Mucosa of descending colon (tissue), 3 donors: Measurements from ENCODE around the gene SLC25A53. TPM values are rescaled to one million over a fixed set of nuclear protein-coding genes. Genes with fewer than 3 reads are reported as not detected.
"Not testable (repeated sequence)": the region's sequence is repeated elsewhere in the genome, so short reads cannot be mapped to it uniquely, and the experiment has no call there.

Source experiments
- ATAC-seq: fragments of 200-7000 bp; cut with Tn5 transposase; one replicate; pipeline ENCODE4 v1.9.1; 2020; ENCODE audit warnings: mild to moderate bottlenecking, moderate library complexity
- DNase-seq, 3 donors: peaks; one replicate each; pipeline ENCODE4 v3.0.0-alpha.2; 2020
- H3K36me3 ChIP-seq: fragments of 200-600 bp; one replicate; pipeline ENCODE4 v1.8.0; 2021; ENCODE audit warnings: low read depth, mild to moderate bottlenecking
- H3K4me1 ChIP-seq: fragments of 200-600 bp; one replicate; pipeline ENCODE4 v1.8.0; 2021; ENCODE audit warnings: low read depth, mild to moderate bottlenecking
- H3K4me3 ChIP-seq: fragments of 200-600 bp; one replicate; pipeline ENCODE4 v1.8.0; 2021; ENCODE audit warnings: mild to moderate bottlenecking
- H3K9me3 ChIP-seq: fragments of 200-600 bp; one replicate; pipeline ENCODE4 v1.8.0; 2021; ENCODE audit warnings: mild to moderate bottlenecking
- intact Hi-C, 2 donors: fragments of 100-400 bp; cut with DNase I in 1 of 2; cut with micrococcal nuclease in 1 of 2; formaldehyde crosslinking; loops; one replicate each; pipeline versions ENCODE4 v1.11.0 to v1.11.1; 2022; cut with DNase I, micrococcal nuclease
- total RNA-seq, 3 donors: library from RNA; stranded (reverse); fragmentation: NEBNext Ultra II Directional in 2 of 3; extraction: Animal tissue kit (Norgen Biotek cat#: 25700) in 2 of 3; gene quantifications; one replicate each; pipeline versions ENCODE4 v1.2.1 to v1.2.4, GENCODE V29; 2021 to 2023
- TF ChIP-seq, protein P1 (sequence below): fragments of 200-600 bp; IDR thresholded peaks from one replicate; pipeline ENCODE4 v1.8.0; 2022; ENCODE audit warnings: antibody characterized with exemption, mild to moderate bottlenecking
- donor health status: DM: no; HTN: no; CAD: no; lungs with moderate emphysema.
- donor health status: DM: no; HTN: no; CAD: no.
- donor health status: DM: no; HTN: yes; CAD: no.

Gene SLC25A53
- total RNA-seq, 3 donors from 2014 or later: 7.2 to 18.0 (median 8.5) TPM

DNA sequence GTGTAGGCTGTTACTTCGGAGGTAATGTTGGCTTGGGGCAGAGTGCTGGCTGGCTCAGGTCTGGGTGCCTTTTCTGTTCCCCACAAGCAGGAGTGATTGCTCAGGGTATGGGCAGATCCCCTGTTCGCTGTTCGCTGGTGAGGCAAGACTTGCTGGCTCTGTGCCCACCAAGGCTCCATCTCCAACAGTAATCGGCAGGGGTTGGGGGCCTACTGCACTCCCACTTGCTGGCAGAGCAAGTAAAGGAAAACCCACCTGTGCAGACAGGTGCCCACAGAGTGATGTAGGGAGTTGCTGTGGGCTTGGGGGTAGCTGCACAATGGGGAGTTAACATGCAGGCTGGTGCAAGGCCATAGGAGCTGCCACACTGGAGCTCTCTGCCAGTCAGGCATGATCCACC is 72.7 kb downstream of the SLC25A53 start:
- Histone ChIP-seq H3K9me3 (no peaks in the 10 kb centered on the region), H3K4me3 (no peak overlapping the region), H3K36me3 (no peaks in the 10 kb centered on the region), H3K4me1 (no peaks in the 10 kb centered on the region)
- DNase-seq (peak in 1 of 3 donors; percentile 28), ATAC-seq (no peak)
- intact Hi-C loops: no loop called here
- TF ChIP-seq, protein P1, sequence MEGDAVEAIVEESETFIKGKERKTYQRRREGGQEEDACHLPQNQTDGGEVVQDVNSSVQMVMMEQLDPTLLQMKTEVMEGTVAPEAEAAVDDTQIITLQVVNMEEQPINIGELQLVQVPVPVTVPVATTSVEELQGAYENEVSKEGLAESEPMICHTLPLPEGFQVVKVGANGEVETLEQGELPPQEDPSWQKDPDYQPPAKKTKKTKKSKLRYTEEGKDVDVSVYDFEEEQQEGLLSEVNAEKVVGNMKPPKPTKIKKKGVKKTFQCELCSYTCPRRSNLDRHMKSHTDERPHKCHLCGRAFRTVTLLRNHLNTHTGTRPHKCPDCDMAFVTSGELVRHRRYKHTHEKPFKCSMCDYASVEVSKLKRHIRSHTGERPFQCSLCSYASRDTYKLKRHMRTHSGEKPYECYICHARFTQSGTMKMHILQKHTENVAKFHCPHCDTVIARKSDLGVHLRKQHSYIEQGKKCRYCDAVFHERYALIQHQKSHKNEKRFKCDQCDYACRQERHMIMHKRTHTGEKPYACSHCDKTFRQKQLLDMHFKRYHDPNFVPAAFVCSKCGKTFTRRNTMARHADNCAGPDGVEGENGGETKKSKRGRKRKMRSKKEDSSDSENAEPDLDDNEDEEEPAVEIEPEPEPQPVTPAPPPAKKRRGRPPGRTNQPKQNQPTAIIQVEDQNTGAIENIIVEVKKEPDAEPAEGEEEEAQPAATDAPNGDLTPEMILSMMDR: no peak

- H3K9me3 ChIP-seq, H3K4me1 ChIP-seq, ATAC-seq, H3K4me3 ChIP-seq, intact Hi-C loops, DNase-seq, H3K36me3 ChIP-seq: not testable (repeated sequence)
Measured at GRCh38 chrX:104077854-104078253, 79.0 kb downstream of the SLC25A53 start.

- intact Hi-C loops: not testable (repeated sequence)
- ATAC-seq: peak; percentile 91
Measured at GRCh38 chrX:104075778-104076445, 80.9 kb downstream of the SLC25A53 start, which contains the start of gene TMSB15C. TSS of gene TMSB15C (minus strand) at chrX:104076236.

GRCh38 chrX:104062636-104063035 is 94.2 kb downstream of the SLC25A53 start:
- DNase-seq, H3K9me3 ChIP-seq, H3K4me3 ChIP-seq, H3K4me1 ChIP-seq, intact Hi-C loops, H3K36me3 ChIP-seq, ATAC-seq: not testable (repeated sequence)

More at GRCh38 chrX:104075778-104076445, 80.9 kb downstream of the SLC25A53 start, which contains the start of gene TMSB15C:
- not testable (repeated sequence) for H3K4me3 ChIP-seq, DNase-seq, H3K9me3 ChIP-seq, H3K4me1 ChIP-seq, H3K36me3 ChIP-seq

DNA sequence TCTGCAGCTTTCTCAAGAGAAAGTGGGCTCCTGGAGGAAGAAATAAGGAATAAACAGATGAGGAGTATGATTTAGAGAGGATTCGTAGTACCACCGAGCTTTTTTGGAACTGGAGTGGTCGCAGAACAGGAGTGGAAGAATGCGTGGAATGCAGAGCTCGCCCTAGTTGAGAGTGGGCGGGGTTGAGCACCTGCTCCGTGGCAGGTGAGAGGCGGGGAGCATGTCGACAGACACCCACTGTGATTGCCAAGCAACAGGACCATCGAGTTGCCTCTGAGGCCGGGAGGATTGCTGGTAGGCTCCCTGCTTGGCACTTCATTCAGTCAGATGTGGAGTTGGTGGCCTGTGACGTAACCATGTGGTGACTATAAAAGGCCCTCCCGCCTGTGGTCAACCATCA is 101.9 kb downstream of the SLC25A53 start:
- ATAC-seq, intact Hi-C loops, DNase-seq, H3K4me3 ChIP-seq, H3K36me3 ChIP-seq, H3K4me1 ChIP-seq, H3K9me3 ChIP-seq: not testable (repeated sequence)

Other genes with a start within 250 kb of the SLC25A53 start
- 1 to 10 TPM in 2 of 3 donors, under 1 TPM in 1; 0.49 to 4.4 (median 2.2) TPM for gene TMSB15B, start 194.4 kb downstream of the SLC25A53 start, total RNA-seq
- gene H2BW1, start 143.3 kb downstream of the SLC25A53 start, total RNA-seq: not detected
- not detected for gene H2BW2, start 117.1 kb downstream of the SLC25A53 start, total RNA-seq
- gene TMSB15C, start 80.8 kb downstream of the SLC25A53 start, total RNA-seq: 1 to 10 TPM in 1 of 3 donors, under 1 TPM in 2; 0.84 to 2.6 (median 0.87) TPM
- 1 to 10 TPM in 1 of 3 donors, under 1 TPM in 2; 0.14 to 1.0 (median 0.55) TPM for gene ZCCHC18, start 44.5 kb downstream of the SLC25A53 start, total RNA-seq
- 10 to 100 TPM; 18.3 to 22.2 (median 21.9) TPM for gene FAM199X, start 9.4 kb upstream of the SLC25A53 start, total RNA-seq
- not detected for gene ESX1, start 97.9 kb upstream of the SLC25A53 start, total RNA-seq